K562 (cell line): ENCODE results near the gene PLXNA2. TPM values are rescaled to one million over a fixed set of nuclear protein-coding genes. Genes with fewer than 3 reads are reported as not detected.
A peak's percentile ranks its signal among the peaks of the same experiment; 100 is the strongest.

Experiments
- JUN ChIP-seq, 2 experiments: sonication (generic) in 1 of 2; formaldehyde crosslinking in 1 of 2; IDR thresholded peaks; 2 replicates each; pipeline versions ENCODE4 v1.6.1 to v1.8.0; 2012 to 2022; ENCODE audit warnings: borderline replicate concordance in 2 of 2, mild to moderate bottlenecking in 2 of 2, improper control_type of control experiment in 1 of 2, low read depth in 1 of 2, low read length in 1 of 2, missing genetic modification reagents in 1 of 2
- KDM5B ChIP-seq: fragments of 200-600 bp; sonication (generic); IDR thresholded peaks from 2 replicates; pipeline ENCODE4 v1.6.1; 2012; ENCODE audit warnings: low read depth, mild to moderate bottlenecking, moderate library complexity, low read length, control low read depth, inconsistent platforms; ENCODE audit not compliant: insufficient replicate concordance
- MAZ ChIP-seq, 2 experiments: fragments of 450-650 bp in 1 of 2; sonication (generic) in 1 of 2; formaldehyde crosslinking; IDR thresholded peaks in 1 of 2; conservative IDR thresholded peaks in 1 of 2; 2 replicates each; pipeline versions ENCODE4 v1.4.0 to v1.5.0; 2020; ENCODE audit warnings: mild to moderate bottlenecking in 1 of 2, missing genetic modification reagents in 1 of 2
- MYNN ChIP-seq, 2 experiments: sonication (generic); formaldehyde crosslinking in 1 of 2; IDR thresholded peaks; 2 replicates each; pipeline versions ENCODE4 v1.5.0 to v1.6.1; 2016 to 2020; ENCODE audit warnings: antibody characterized with exemption in 1 of 2, missing genetic modification reagents in 1 of 2
- POLR2A ChIP-seq: fragments of 450-650 bp; conservative IDR thresholded peaks from 2 replicates; pipeline ENCODE4 v1.6.1; 2016
- RAD21 ChIP-seq, 2 experiments: fragments of 250-450 bp in 1 of 2; fragments of 450-650 bp in 1 of 2; sonication (Bioruptor Pico) in 1 of 2; formaldehyde crosslinking in 1 of 2; IDR thresholded peaks in 1 of 2; conservative IDR thresholded peaks in 1 of 2; 2 replicates each; pipeline versions ENCODE4 v1.4.0 to v1.8.0; 2020 to 2022; ENCODE audit warnings: mild to moderate bottlenecking in 2 of 2, moderate library complexity in 1 of 2
- RBM14 ChIP-seq: fragments of 200-400 bp; formaldehyde crosslinking; IDR thresholded peaks from 2 replicates; pipeline ENCODE4 v1.6.1; 2018; ENCODE audit warnings: low read depth, mild to moderate bottlenecking, low read length, moderate library complexity, borderline replicate concordance; ENCODE audit not compliant: insufficient read depth
- SOX6 ChIP-seq: fragments of 450-650 bp; IDR thresholded peaks from 2 replicates; pipeline ENCODE4 v1.6.1; 2014; ENCODE audit warnings: mild to moderate bottlenecking
- SREBF2 ChIP-seq: sonication (generic); formaldehyde crosslinking; IDR thresholded peaks from 2 replicates; pipeline ENCODE4 v1.4.0; 2020; ENCODE audit warnings: mild to moderate bottlenecking, missing genetic modification reagents
- ZBTB7A ChIP-seq: IDR thresholded peaks from 2 replicates; pipeline ENCODE4 v1.6.1; 2011; ENCODE audit warnings: low read depth, mild to moderate bottlenecking, low read length, moderate library complexity, borderline replicate concordance; ENCODE audit not compliant: control insufficient read depth
- ZNF551 ChIP-seq: fragments of 250-450 bp; sonication (Bioruptor Pico); IDR thresholded peaks from 2 replicates; pipeline ENCODE4 v1.5.0; 2021; ENCODE audit warnings: mild to moderate bottlenecking, moderate library complexity
- polyA plus RNA-seq, 8 experiments: library from polyadenylated mRNA; depleted of rRNA in 4 of 8; stranded (reverse) in 5 of 8; unstranded in 3 of 8; fragments of >200 nt; fragmentation: Nextera tagmentation in 2 of 8; fragmentation: Illumina TruSeq in 1 of 8; extraction: Ambion mirVana in 2 of 8; extraction: Trizol in 1 of 8; gene quantifications; 2 replicates each; pipeline versions ENCODE4 v1.2.1 to v1.2.3, GENCODE V29; 2011 to 2014; ENCODE audit warnings: inconsistent platforms in 1 of 8, missing spikeins in 1 of 8
- total RNA-seq, 7 experiments: library from RNA; depleted of rRNA in 6 of 7; stranded (reverse); fragments of >200 nt in 6 of 7; fragmentation: Illumina TruSeq in 2 of 7; extraction: Trizol in 2 of 7; gene quantifications; 2 replicates each; pipeline versions ENCODE4 v1.2.1 to v1.2.3, GENCODE V29; 2011 to 2021; ENCODE audit warnings: low replicate concordance in 1 of 7
- TF ChIP-seq, protein P1 (sequence below): fragments of 450-650 bp; IDR thresholded peaks from 2 replicates; pipeline ENCODE4 v1.6.1; 2017; ENCODE audit warnings: antibody characterized with exemption, mild to moderate bottlenecking
- TF ChIP-seq, protein P2 (sequence below): fragments of 450-650 bp; formaldehyde crosslinking; IDR thresholded peaks from 2 replicates; pipeline ENCODE4 v1.4.0; 2022; ENCODE audit warnings: missing genetic modification characterization
- TF ChIP-seq, protein P3 (sequence below), 2 experiments: fragments of 450-650 bp in 1 of 2; sonication (generic) in 1 of 2; formaldehyde crosslinking; conservative IDR thresholded peaks; 2 replicates each; pipeline versions ENCODE4 v1.4.0 to v1.8.1; 2020 to 2022; ENCODE audit warnings: mild to moderate bottlenecking in 1 of 2, missing genetic modification reagents in 1 of 2
- TF ChIP-seq, protein P4 (sequence below), 3 experiments: IDR thresholded peaks in 2 of 3; conservative IDR thresholded peaks in 1 of 3; 2 replicates each; pipeline ENCODE4 v1.5.1; 2011 to 2012; ENCODE audit warnings: low read length in 3 of 3, mild to moderate bottlenecking in 3 of 3, control low read depth in 2 of 3, improper control_type of control experiment in 1 of 3, inconsistent platforms in 1 of 3, low read depth in 1 of 3, mixed read lengths in 1 of 3, moderate library complexity in 1 of 3; ENCODE audit not compliant: insufficient read depth in 2 of 3
- TF ChIP-seq, protein P5 (sequence below): fragments of 250-450 bp; sonication (Bioruptor Pico); IDR thresholded peaks from 2 replicates; pipeline ENCODE4 v1.8.0; 2021; ENCODE audit warnings: borderline replicate concordance, mild to moderate bottlenecking, moderate library complexity; ENCODE audit not compliant: poor library complexity, severe bottlenecking

PLXNA2 gene
- total and polyA plus RNA-seq, 9 of the 15 experiments (the other 6 are each of a cell fraction or from before 2014, with no cell fraction given) = 0.01 to 1.3 (median 0.32) TPM

DNA sequence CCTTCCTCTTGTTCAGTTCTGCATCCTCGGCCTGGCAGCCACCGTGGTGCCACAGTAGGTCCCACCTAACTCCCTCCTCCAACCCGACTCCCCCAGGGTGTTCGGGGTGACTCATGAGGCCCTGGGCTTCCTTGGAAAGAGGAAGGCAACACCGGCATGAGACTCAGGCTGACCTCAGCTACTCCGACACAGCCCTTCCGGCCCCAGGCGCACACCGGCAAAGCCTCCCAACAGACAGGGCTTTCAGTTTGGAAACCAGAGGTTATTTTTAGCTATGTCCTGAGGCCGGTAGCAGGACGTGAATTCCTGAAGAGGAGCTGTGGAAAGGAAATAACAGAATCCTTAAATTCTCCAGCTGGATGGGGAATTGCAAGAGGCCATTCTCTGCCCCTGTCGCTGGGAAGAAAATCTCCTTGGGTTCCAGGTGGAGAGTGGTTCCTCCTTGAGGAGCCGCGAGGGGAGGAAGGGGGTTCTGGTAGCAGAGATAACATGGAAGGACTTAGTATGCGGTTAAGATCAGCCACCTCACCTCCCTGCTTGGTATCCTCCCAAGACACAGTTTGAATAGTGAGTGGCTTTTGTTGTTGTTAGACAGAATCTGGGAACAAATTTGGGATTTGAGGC, 24.4 kb downstream of the PLXNA2 start (continued):
- TF ChIP-seq, protein P1, sequence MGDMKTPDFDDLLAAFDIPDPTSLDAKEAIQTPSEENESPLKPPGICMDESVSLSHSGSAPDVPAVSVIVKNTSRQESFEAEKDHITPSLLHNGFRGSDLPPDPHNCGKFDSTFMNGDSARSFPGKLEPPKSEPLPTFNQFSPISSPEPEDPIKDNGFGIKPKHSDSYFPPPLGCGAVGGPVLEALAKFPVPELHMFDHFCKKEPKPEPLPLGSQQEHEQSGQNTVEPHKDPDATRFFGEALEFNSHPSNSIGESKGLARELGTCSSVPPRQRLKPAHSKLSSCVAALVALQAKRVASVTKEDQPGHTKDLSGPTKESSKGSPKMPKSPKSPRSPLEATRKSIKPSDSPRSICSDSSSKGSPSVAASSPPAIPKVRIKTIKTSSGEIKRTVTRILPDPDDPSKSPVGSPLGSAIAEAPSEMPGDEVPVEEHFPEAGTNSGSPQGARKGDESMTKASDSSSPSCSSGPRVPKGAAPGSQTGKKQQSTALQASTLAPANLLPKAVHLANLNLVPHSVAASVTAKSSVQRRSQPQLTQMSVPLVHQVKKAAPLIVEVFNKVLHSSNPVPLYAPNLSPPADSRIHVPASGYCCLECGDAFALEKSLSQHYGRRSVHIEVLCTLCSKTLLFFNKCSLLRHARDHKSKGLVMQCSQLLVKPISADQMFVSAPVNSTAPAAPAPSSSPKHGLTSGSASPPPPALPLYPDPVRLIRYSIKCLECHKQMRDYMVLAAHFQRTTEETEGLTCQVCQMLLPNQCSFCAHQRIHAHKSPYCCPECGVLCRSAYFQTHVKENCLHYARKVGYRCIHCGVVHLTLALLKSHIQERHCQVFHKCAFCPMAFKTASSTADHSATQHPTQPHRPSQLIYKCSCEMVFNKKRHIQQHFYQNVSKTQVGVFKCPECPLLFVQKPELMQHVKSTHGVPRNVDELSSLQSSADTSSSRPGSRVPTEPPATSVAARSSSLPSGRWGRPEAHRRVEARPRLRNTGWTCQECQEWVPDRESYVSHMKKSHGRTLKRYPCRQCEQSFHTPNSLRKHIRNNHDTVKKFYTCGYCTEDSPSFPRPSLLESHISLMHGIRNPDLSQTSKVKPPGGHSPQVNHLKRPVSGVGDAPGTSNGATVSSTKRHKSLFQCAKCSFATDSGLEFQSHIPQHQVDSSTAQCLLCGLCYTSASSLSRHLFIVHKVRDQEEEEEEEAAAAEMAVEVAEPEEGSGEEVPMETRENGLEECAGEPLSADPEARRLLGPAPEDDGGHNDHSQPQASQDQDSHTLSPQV = peak; percentile 76
- TF ChIP-seq KDM5B (no peak), RBM14 (no peak), POLR2A (peak; percentile 59), ZNF551 (CRISPR knock-in tag) (no peak), SREBF2 (no peak), JUN (IDR thresholded peaks at IDR 0.05; ENCODE audit: borderline replicate concordance, low read depth, low read length) (peak; percentile 85), JUN (CRISPR knock-in tag; IDR thresholded peaks at IDR 0.05; ENCODE audit: borderline replicate concordance) (no peak), SOX6 (peak; percentile 82), MYNN (IDR thresholded peaks at IDR 0.05) (peak; percentile 70; the same call in 1 of the 2 replicates), MYNN (CRISPR knock-in tag; IDR thresholded peaks at IDR 0.05) (no peak), ZBTB7A (peak; percentile 63; the same call in 1 of the 2 replicates), MAZ (CRISPR knock-in tag; conservative IDR thresholded peaks at IDR 0.05 in 1 of 2, IDR thresholded peaks at IDR 0.05 in 1 of 2) (peak; percentile 49 to 57; a peak in 3 of 4 replicates), RAD21 (CRISPR knock-in tag; conservative IDR thresholded peaks at IDR 0.05 in 1 of 2, IDR thresholded peaks at IDR 0.05 in 1 of 2) (no peak; a peak in 1 of 4 replicates)
- TF ChIP-seq, protein P2, sequence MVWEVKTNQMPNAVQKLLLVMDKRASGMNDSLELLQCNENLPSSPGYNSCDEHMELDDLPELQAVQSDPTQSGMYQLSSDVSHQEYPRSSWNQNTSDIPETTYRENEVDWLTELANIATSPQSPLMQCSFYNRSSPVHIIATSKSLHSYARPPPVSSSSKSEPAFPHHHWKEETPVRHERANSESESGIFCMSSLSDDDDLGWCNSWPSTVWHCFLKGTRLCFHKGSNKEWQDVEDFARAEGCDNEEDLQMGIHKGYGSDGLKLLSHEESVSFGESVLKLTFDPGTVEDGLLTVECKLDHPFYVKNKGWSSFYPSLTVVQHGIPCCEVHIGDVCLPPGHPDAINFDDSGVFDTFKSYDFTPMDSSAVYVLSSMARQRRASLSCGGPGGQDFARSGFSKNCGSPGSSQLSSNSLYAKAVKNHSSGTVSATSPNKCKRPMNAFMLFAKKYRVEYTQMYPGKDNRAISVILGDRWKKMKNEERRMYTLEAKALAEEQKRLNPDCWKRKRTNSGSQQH (CRISPR knock-in tag) = peak; percentile 14; the same call in 1 of the 2 replicates
- TF ChIP-seq, protein P3, sequence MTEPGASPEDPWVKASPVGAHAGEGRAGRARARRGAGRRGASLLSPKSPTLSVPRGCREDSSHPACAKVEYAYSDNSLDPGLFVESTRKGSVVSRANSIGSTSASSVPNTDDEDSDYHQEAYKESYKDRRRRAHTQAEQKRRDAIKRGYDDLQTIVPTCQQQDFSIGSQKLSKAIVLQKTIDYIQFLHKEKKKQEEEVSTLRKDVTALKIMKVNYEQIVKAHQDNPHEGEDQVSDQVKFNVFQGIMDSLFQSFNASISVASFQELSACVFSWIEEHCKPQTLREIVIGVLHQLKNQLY (CRISPR knock-in tag; conservative IDR thresholded peaks at IDR 0.05) = 0 out of 4 replicates have a peak, but pooled peaks of 1 of the 2 experiments have one; percentile 39
- TF ChIP-seq, protein P4, sequence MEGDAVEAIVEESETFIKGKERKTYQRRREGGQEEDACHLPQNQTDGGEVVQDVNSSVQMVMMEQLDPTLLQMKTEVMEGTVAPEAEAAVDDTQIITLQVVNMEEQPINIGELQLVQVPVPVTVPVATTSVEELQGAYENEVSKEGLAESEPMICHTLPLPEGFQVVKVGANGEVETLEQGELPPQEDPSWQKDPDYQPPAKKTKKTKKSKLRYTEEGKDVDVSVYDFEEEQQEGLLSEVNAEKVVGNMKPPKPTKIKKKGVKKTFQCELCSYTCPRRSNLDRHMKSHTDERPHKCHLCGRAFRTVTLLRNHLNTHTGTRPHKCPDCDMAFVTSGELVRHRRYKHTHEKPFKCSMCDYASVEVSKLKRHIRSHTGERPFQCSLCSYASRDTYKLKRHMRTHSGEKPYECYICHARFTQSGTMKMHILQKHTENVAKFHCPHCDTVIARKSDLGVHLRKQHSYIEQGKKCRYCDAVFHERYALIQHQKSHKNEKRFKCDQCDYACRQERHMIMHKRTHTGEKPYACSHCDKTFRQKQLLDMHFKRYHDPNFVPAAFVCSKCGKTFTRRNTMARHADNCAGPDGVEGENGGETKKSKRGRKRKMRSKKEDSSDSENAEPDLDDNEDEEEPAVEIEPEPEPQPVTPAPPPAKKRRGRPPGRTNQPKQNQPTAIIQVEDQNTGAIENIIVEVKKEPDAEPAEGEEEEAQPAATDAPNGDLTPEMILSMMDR (IDR thresholded peaks at IDR 0.05 in 2 of 3, conservative IDR thresholded peaks at IDR 0.05 in 1 of 3; ENCODE audit: insufficient read depth in 2 of 3, low read depth in 1 of 3, low read length in 3 of 3) = no peak
- TF ChIP-seq, protein P5, sequence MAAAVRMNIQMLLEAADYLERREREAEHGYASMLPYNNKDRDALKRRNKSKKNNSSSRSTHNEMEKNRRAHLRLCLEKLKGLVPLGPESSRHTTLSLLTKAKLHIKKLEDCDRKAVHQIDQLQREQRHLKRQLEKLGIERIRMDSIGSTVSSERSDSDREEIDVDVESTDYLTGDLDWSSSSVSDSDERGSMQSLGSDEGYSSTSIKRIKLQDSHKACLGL (CRISPR knock-in tag) = no peak
